Vagina (tissue), 2 donors: Measurements from ENCODE around the gene TMEM14C. TPM values are rescaled to one million over a fixed set of nuclear protein-coding genes. Genes with fewer than 3 reads are reported as not detected.
A peak's percentile ranks its signal among the peaks of the same experiment; 100 is the strongest.
"Not testable (repeated sequence)": the region's sequence is repeated elsewhere in the genome, so short reads cannot be mapped to it uniquely, and the experiment has no call there.

Experiments used
- DNase-seq, 2 donors: peaks; one replicate each; pipeline ENCODE4 v3.0.0-alpha.2; 2017; ENCODE audit errors: extremely low spot score in 2 of 2
- H3K27ac ChIP-seq: fragments of 200-600 bp; sonication (generic); one replicate; pipeline ENCODE4 v1.5.1; 2019
- H3K27me3 ChIP-seq: fragments of 200-600 bp; sonication (generic); one replicate; pipeline ENCODE4 v1.5.1; 2019
- H3K36me3 ChIP-seq, 2 donors: fragments of 200-600 bp; sonication (generic); one replicate each; pipeline ENCODE4 v1.5.1; 2017 to 2019
- H3K4me1 ChIP-seq: fragments of 200-600 bp; sonication (generic); one replicate; pipeline ENCODE4 v1.5.1; 2019
- H3K4me3 ChIP-seq, 2 donors: fragments of 200-600 bp; sonication (generic); 1 replicate in 1 of 2; 2 replicates in 1 of 2; pipeline ENCODE4 v1.5.1; 2016 to 2019
- H3K9me3 ChIP-seq: fragments of 200-600 bp; sonication (generic); one replicate; pipeline ENCODE4 v1.5.1; 2019
- POLR2A ChIP-seq, 2 donors: fragments of 450-650 bp; IDR thresholded peaks; one replicate each; pipeline ENCODE4 v1.6.1; 2017; ENCODE audit warnings: antibody characterized with exemption in 2 of 2, mild to moderate bottlenecking in 2 of 2, moderate library complexity in 2 of 2
- POLR2AphosphoS5 ChIP-seq, 2 donors: sonication (generic); formaldehyde crosslinking; IDR thresholded peaks; one replicate each; pipeline ENCODE4 v1.9.0; 2017; ENCODE audit warnings: antibody characterized with exemption in 2 of 2, mild to moderate bottlenecking in 2 of 2, low read depth in 1 of 2; ENCODE audit not compliant: insufficient read depth in 1 of 2
- intact Hi-C: fragments of 100-400 bp; cut with DNase I; formaldehyde crosslinking; loops from one replicate; pipeline ENCODE4 v1.15.1; 2023
- total RNA-seq: library from RNA; depleted of rRNA; stranded (reverse); fragments of >200 nt; gene quantifications from one replicate; pipeline ENCODE4 v1.2.3, GENCODE V29; 2016
- TF ChIP-seq, protein P1 (sequence below), 3 experiments: fragments of 450-650 bp in 2 of 3; fragments of 200-600 bp in 1 of 3; sonication (generic) in 1 of 3; IDR thresholded peaks; one replicate each; pipeline ENCODE4 v1.5.1; 2017 to 2019; ENCODE audit warnings: antibody characterized with exemption in 3 of 3, mild to moderate bottlenecking in 2 of 3, moderate library complexity in 2 of 3

Gene TMEM14C
- total RNA-seq, 1 donor from 2014 or later: 95.8 TPM

DNA sequence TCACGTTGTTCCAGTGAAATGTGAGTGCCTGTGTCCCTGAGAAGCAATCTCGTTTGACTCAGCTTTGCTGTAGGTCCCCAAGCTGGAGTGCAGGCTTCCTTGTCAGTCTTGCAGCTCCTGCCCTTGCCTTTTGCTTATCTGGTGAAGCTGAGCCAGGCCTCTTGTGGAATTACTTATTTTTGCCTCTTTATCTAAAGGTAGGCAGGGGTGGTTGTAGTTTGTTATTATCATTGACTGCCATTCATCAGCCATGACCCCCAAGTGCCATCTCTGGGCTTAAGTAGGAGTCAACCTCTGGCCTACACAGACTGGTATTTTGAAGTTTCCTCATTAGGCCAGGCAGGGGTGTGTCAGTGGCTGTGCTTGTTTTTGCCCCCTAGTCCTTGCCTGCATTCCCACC, 26.9 kb downstream of the TMEM14C start:
- Histone ChIP-seq H3K36me3 (peaks cover 0 to 18% of the 10 kb centered on the region in 2 donors), H3K4me1 (peaks cover 31% of the 10 kb centered on the region), H3K9me3 (no peaks in the 10 kb centered on the region), H3K27me3 (no peaks in the 10 kb centered on the region), H3K27ac (no peak overlapping the region), H3K4me3 (no peak overlapping the region)
- intact Hi-C loops: no loop called here
- no peak for TF ChIP-seq POLR2AphosphoS5 (IDR thresholded peaks at IDR 0.05; ENCODE audit: insufficient read depth in 1 of 2, low read depth in 1 of 2)
- TF ChIP-seq, protein P1, sequence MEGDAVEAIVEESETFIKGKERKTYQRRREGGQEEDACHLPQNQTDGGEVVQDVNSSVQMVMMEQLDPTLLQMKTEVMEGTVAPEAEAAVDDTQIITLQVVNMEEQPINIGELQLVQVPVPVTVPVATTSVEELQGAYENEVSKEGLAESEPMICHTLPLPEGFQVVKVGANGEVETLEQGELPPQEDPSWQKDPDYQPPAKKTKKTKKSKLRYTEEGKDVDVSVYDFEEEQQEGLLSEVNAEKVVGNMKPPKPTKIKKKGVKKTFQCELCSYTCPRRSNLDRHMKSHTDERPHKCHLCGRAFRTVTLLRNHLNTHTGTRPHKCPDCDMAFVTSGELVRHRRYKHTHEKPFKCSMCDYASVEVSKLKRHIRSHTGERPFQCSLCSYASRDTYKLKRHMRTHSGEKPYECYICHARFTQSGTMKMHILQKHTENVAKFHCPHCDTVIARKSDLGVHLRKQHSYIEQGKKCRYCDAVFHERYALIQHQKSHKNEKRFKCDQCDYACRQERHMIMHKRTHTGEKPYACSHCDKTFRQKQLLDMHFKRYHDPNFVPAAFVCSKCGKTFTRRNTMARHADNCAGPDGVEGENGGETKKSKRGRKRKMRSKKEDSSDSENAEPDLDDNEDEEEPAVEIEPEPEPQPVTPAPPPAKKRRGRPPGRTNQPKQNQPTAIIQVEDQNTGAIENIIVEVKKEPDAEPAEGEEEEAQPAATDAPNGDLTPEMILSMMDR (IDR thresholded peaks at IDR 0.05): no peak
- no peak for TF ChIP-seq POLR2A (IDR thresholded peaks at IDR 0.05)
- DNase-seq: no peak

DNA sequence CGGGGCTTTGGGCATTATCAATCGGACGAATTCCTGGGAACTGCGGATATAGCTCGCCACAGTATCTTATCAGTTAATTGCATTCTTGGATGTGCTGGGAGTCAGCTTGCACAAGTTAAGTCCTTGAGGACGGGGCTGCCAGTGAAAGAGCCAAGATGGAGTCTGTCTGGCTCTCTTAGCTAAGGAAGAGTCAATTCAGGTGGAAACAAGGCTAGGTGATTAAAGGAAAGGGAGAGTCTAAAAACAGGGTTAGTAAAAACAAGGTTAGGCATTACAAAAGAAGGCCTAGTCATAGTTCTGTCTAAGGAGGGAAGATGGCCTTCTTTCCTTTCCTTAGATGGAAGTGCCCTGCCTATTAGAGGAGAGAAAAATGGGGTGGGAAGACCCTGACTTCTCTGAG, 27.7 kb downstream of the TMEM14C start:
- Histone ChIP-seq H3K36me3 (peaks cover 0 to 25% of the 10 kb centered on the region in 2 donors), H3K4me1 (peaks cover 31% of the 10 kb centered on the region)
- H3K9me3 ChIP-seq, intact Hi-C loops, H3K27me3 ChIP-seq, DNase-seq, H3K27ac ChIP-seq, H3K4me3 ChIP-seq: not testable (repeated sequence)

DNA sequence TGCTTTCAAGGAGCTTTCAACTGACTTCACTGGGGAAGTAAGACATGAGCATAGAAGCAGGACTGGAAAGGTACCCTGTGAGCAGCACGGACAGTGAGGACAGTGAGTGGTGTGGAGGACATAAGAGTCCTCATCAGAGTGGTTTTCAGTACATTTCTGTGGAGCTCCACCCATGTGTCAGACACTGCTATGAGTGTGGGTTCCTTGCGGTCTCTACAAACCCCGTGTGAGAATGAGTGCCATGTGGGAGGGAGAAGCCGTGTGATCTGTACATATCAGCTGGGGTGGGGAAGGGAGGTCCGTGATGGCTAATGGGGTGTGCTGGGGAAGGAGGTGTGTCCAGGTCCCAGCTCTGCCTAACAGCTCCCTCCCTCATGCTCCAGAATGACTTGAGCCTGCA, 28.9 kb downstream of the TMEM14C start:
- Histone ChIP-seq H3K36me3 (peaks cover 0 to 33% of the 10 kb centered on the region in 2 donors), H3K4me1 (peaks cover 27% of the 10 kb centered on the region)
- H3K4me3 ChIP-seq, intact Hi-C loops, H3K27me3 ChIP-seq, H3K9me3 ChIP-seq, DNase-seq, H3K27ac ChIP-seq: not testable (repeated sequence)

DNA sequence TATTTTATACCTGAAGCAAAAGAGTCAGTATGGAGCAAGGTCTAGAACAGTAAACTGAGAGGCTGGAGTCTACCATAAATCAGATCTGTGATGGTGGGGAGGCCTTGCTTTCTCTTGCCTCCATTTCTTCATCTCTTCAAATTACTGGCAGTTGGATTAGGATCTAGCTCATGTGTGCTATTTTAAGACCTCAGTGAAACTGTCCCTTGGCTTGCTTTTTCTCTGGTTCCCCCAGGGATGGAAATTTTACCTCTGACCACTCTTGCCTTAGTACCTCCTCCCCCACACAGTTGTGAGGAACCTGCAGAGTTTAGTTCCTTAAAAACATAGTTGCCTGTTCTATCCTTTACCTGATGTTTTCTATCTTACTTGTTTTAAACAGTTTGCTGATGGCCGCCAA, 33.2 kb downstream of the TMEM14C start:
- H3K27ac ChIP-seq: no peak overlapping the region
- intact Hi-C loops: no loop called here
- H3K4me3 ChIP-seq: no peak overlapping the region
- TF ChIP-seq, protein P1 (IDR thresholded peaks at IDR 0.05): no peak
- TF ChIP-seq POLR2AphosphoS5 (IDR thresholded peaks at IDR 0.05; ENCODE audit: insufficient read depth in 1 of 2, low read depth in 1 of 2) (no peak), POLR2A (IDR thresholded peaks at IDR 0.05) (no peak)
- no peaks in the 10 kb centered on the region for H3K27me3 ChIP-seq
- no peaks in the 10 kb centered on the region for H3K9me3 ChIP-seq
- DNase-seq: no peak
- no peaks in the 10 kb centered on the region for H3K4me1 ChIP-seq
- H3K36me3 ChIP-seq: peaks cover 0 to 41% of the 10 kb centered on the region in 2 donors

DNA sequence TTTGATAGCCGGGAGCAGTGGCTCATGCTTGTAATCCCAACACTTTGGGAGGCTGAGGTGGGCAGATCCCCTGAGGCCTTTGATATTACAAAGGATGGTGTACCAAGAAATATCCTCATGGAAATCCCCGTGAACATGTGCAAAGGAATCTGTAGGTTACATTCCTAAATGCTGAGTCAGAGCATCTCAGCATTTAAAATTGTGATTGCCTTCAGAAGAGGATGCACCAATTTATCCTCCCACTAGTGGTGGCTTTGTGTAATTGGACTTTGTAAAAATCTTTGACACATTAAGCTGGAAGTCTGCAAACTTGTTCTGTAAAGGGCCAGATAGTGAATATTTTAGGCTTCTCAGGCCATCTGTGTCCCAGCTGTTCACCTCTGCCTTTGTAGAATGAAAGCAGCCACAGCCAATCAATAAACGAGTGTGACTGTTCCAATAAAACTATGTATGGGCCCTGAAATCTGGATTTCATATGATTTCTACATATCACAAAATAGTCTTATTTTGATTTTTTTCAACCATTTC, 36.5 kb downstream of the TMEM14C start:
- Histone ChIP-seq H3K36me3 (peaks cover 0 to 24% of the 10 kb centered on the region in 2 donors), H3K27ac (no peak overlapping the region)
- intact Hi-C loops: no loop called here

DNA sequence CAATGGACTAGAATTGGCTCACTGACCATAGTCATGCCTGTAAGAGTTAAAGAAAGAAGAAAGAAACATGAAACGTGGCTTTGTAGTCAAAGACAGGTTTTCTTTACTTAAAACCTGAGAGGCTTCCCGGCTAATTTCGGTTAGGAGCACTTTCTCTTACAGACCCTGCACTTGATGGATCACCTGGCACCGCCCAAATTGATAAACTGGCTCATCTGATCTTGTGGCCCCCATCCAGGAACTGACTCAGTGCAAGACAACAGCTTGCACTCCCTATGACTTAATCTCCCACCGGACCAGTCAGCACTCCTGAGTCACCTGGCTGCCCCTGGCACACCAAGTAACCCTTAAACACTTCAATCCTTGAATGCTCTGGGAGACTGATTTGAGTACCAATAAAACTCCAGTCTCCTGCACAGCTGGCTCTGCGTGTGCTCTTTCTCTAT, 37.0 kb downstream of the TMEM14C start:
- H3K36me3 ChIP-seq: peaks cover 0 to 23% of the 10 kb centered on the region in 2 donors
- H3K4me1 ChIP-seq: no peaks in the 10 kb centered on the region
- no peak overlapping the region for H3K4me3 ChIP-seq
- TF ChIP-seq POLR2AphosphoS5 (IDR thresholded peaks at IDR 0.05; ENCODE audit: insufficient read depth in 1 of 2, low read depth in 1 of 2): no peak
- TF ChIP-seq, protein P1 (IDR thresholded peaks at IDR 0.05): no peak
- TF ChIP-seq POLR2A (IDR thresholded peaks at IDR 0.05): no peak
- no peaks in the 10 kb centered on the region for H3K9me3 ChIP-seq
- DNase-seq: no peak
- H3K27me3 ChIP-seq: no peaks in the 10 kb centered on the region
- intact Hi-C loops: no loop called here
- H3K27ac ChIP-seq: no peak overlapping the region

More for the DNA sequence above, 36.5 kb downstream of the TMEM14C start:
- no peaks in the 10 kb centered on the region for H3K4me1 ChIP-seq
- H3K4me3 ChIP-seq: no peak overlapping the region
- TF ChIP-seq POLR2A (IDR thresholded peaks at IDR 0.05): no peak
- TF ChIP-seq, protein P1 (IDR thresholded peaks at IDR 0.05): peak in 1 of 3 experiments; percentile 15
- no peak for DNase-seq
- H3K27me3 ChIP-seq: no peaks in the 10 kb centered on the region
- no peaks in the 10 kb centered on the region for H3K9me3 ChIP-seq
